Esophagus muscularis mucosa (tissue), 4 donors: Measurements from ENCODE around the gene NAB1. TPM values are rescaled to one million over a fixed set of nuclear protein-coding genes. Genes with fewer than 3 reads are reported as not detected.

Source experiments
- DNase-seq: peaks from one replicate; pipeline ENCODE4 v3.0.0-alpha.2; 2017; ENCODE audit errors: extremely low spot score
- H3K27ac ChIP-seq, 4 donors: fragments of 200-600 bp; sonication (generic); replicated peaks in 1 of 4; 1 replicate in 3 of 4; 2 replicates in 1 of 4; pipeline ENCODE4 v1.5.1; 2016 to 2019; ENCODE audit warnings: mild to moderate bottlenecking in 1 of 4
- H3K27me3 ChIP-seq, 4 donors: fragments of 200-600 bp; sonication (generic); one replicate each; pipeline versions ENCODE4 v1.5.1 to v1.6.0; 2016 to 2019
- H3K36me3 ChIP-seq, 4 donors: fragments of 200-600 bp; sonication (generic); one replicate each; pipeline ENCODE4 v1.5.1; 2016 to 2019
- H3K4me1 ChIP-seq, 4 donors: fragments of 200-600 bp; sonication (generic); one replicate each; pipeline ENCODE4 v1.5.1; 2016 to 2019
- H3K4me3 ChIP-seq, 4 donors: fragments of 200-600 bp; sonication (generic); 1 replicate in 2 of 4; 2 replicates in 2 of 4; pipeline ENCODE4 v1.5.1; 2016 to 2019; ENCODE audit warnings: mild to moderate bottlenecking in 4 of 4, moderate library complexity in 1 of 4
- H3K9me3 ChIP-seq, 4 donors: fragments of 200-600 bp; sonication (generic); 1 replicate in 3 of 4; 2 replicates in 1 of 4; pipeline ENCODE4 v1.5.1; 2016 to 2019
- EP300 ChIP-seq: sonication (generic); formaldehyde crosslinking; IDR thresholded peaks from one replicate; pipeline ENCODE4 v1.6.1; 2017; ENCODE audit warnings: antibody characterized with exemption
- POLR2A ChIP-seq: fragments of 450-650 bp; IDR thresholded peaks from one replicate; pipeline ENCODE4 v1.6.1; 2017; ENCODE audit warnings: antibody characterized with exemption, moderate library complexity, mild to moderate bottlenecking, low read depth
- POLR2AphosphoS5 ChIP-seq, 2 donors: sonication (generic); formaldehyde crosslinking; IDR thresholded peaks; one replicate each; pipeline ENCODE4 v1.6.1; 2017; ENCODE audit warnings: antibody characterized with exemption in 2 of 2
- WGBS: methylation state at CpG from one replicate; pipeline ENCODE4 v1.1.5; 2018; 5-methylcytosine and 5-hydroxymethylcytosine counted together
- intact Hi-C: fragments of 100-400 bp; cut with DNase I; formaldehyde crosslinking; loops from one replicate; pipeline ENCODE4 v1.15.1; 2023
- total RNA-seq, 4 donors: library from RNA; depleted of rRNA; stranded (reverse); fragments of >200 nt; gene quantifications; one replicate each; pipeline versions ENCODE4 v1.1.0 to v1.2.1, GENCODE V29; 2016
- TF ChIP-seq, protein P1 (sequence below), 3 experiments: fragments of 200-600 bp in 2 of 3; fragments of 450-650 bp in 1 of 3; sonication (generic) in 2 of 3; IDR thresholded peaks; one replicate each; pipeline ENCODE4 v1.5.1; 2017 to 2019; ENCODE audit warnings: antibody characterized with exemption in 3 of 3, mild to moderate bottlenecking in 2 of 3, moderate library complexity in 1 of 3

The NAB1 gene
- total RNA-seq, 4 donors from 2014 or later: 59.8 to 88.5 (median 78.8) TPM

DNA sequence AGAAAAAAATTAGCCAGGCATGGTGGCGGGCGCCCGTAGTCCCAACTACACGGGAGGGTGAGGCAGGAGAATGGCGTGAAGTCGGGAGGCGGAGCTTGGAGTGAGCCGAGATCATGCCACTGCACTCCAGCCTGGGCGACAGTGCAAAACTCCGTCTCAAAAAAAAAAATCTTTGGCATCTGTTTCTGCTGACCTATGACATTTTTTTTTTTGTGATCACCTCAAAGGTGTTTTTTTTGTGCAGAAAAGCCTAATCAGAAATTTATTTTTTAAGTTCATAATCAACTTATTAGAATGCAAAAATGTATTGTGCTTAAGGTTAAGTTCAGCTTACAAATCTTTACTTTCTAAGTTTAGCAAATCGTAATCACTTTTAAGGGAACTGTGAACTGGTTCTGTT is 45.6 kb downstream of the NAB1 start:
- H3K36me3 ChIP-seq: peaks cover 0 to 24% (median 14%) of the 10 kb centered on the region in 4 donors
- H3K9me3 ChIP-seq: no peaks in the 10 kb centered on the region
- H3K4me3 ChIP-seq: no peak overlapping the region
- TF ChIP-seq POLR2A (no peak), POLR2AphosphoS5 (IDR thresholded peaks at IDR 0.05) (no peak), EP300 (no peak)
- TF ChIP-seq, protein P1, sequence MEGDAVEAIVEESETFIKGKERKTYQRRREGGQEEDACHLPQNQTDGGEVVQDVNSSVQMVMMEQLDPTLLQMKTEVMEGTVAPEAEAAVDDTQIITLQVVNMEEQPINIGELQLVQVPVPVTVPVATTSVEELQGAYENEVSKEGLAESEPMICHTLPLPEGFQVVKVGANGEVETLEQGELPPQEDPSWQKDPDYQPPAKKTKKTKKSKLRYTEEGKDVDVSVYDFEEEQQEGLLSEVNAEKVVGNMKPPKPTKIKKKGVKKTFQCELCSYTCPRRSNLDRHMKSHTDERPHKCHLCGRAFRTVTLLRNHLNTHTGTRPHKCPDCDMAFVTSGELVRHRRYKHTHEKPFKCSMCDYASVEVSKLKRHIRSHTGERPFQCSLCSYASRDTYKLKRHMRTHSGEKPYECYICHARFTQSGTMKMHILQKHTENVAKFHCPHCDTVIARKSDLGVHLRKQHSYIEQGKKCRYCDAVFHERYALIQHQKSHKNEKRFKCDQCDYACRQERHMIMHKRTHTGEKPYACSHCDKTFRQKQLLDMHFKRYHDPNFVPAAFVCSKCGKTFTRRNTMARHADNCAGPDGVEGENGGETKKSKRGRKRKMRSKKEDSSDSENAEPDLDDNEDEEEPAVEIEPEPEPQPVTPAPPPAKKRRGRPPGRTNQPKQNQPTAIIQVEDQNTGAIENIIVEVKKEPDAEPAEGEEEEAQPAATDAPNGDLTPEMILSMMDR (IDR thresholded peaks at IDR 0.05): no peak
- DNase-seq: no peak
- intact Hi-C loops: no loop called here
- H3K27ac ChIP-seq: no peak overlapping the region
- H3K27me3 ChIP-seq: no peaks in the 10 kb centered on the region
- H3K4me1 ChIP-seq: no peaks in the 10 kb centered on the region
- 82% methylated on average over 11 of the region's 11 CpGs for WGBS

DNA sequence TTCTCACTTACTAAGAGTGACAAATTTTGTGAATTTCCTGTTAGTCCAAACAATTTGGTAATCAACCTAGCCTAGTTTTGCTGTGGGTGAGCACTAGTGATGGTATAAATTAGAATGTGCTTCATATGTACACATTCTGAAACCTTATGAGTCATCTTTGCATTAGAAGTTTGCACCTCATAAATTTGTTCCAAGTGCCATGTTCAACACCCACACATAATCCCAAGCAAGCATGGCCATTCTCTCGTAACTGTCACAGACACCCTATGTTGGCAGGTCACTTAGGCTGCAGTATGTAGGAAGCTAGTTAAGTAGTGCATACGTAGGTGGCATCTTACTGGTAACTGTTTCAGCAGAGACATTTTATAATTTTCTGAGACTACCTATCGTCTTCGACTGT is 46.9 kb downstream of the NAB1 start:
- H3K4me1 ChIP-seq: no peaks in the 10 kb centered on the region
- no peaks in the 10 kb centered on the region for H3K27me3 ChIP-seq
- H3K4me3 ChIP-seq: no peak overlapping the region
- H3K9me3 ChIP-seq: no peaks in the 10 kb centered on the region
- intact Hi-C loops: no loop called here
- WGBS: 93% methylated on average over 4 of the region's 4 CpGs
- TF ChIP-seq, protein P1 (IDR thresholded peaks at IDR 0.05): no peak
- TF ChIP-seq POLR2A (no peak), EP300 (no peak), POLR2AphosphoS5 (IDR thresholded peaks at IDR 0.05) (no peak)
- no peak for DNase-seq
- peaks cover 0 to 16% (median 8%) of the 10 kb centered on the region in 4 donors for H3K36me3 ChIP-seq
- no peak overlapping the region for H3K27ac ChIP-seq

DNA sequence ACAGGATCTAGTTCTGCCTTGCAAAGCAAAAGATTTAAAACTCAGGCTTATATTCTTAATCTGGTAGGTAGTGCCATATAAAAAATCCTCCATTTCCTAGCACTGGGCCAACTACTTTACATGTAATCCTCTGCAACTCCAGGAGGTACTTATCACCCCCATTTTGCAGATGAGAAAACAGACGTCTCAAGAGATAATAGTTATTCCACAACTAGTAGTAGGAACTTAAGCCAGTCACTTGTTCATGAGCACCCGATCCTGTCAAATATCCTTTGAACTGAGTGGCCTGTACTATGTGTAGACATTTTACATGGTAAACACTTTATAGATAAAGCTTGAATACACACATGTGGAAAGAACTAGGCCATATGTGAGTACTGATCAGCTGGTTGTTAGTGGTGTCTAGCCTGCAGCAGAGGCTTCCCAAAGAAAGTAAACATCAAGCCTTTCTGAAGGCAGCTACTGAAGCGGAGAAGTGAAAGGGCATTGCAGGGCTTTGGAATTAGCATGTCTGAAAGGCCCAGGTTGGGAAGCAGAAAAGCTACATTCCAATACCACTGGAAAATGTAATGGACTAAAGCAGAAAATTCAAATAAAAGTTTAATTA is 48.0 kb downstream of the NAB1 start:
- Histone ChIP-seq H3K9me3 (no peaks in the 10 kb centered on the region), H3K27ac (no peak overlapping the region), H3K4me1 (no peaks in the 10 kb centered on the region), H3K27me3 (no peaks in the 10 kb centered on the region), H3K4me3 (no peak overlapping the region), H3K36me3 (peaks cover 0 to 7% (median 2%) of the 10 kb centered on the region in 4 donors)
- WGBS: 94% methylated on average over 3 of the region's 3 CpGs
- DNase-seq: no peak
- TF ChIP-seq POLR2AphosphoS5 (IDR thresholded peaks at IDR 0.05) (no peak), POLR2A (no peak), EP300 (no peak)
- TF ChIP-seq, protein P1 (IDR thresholded peaks at IDR 0.05): no peak
- intact Hi-C loops: no loop called here

DNA sequence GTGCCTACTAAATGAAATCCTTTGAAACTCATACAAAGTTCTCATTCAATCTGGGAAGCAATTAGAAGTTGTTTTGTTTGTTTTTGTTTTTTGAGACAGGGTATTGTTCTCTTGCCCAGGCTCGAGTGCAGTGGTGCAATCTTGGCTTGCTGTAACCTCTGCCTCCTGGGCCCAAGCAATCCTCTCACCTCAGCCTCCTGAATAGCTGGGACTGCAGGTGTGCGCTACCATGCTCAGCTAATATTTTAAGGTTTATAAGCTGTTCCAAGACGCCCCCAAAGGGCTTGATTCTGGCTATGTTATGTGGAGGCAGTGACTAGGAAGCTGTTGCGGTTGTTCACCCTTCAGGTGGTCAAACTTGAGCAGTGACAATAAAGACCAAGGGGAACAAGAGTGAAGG is 48.5 kb downstream of the NAB1 start:
- 87% methylated on average over 4 of the region's 4 CpGs for WGBS
- Histone ChIP-seq H3K4me3 (no peak overlapping the region), H3K27ac (no peak overlapping the region), H3K9me3 (no peaks in the 10 kb centered on the region), H3K36me3 (peaks cover 0 to 4% (median 2%) of the 10 kb centered on the region in 4 donors), H3K27me3 (no peaks in the 10 kb centered on the region), H3K4me1 (no peaks in the 10 kb centered on the region)
- no peak for DNase-seq
- intact Hi-C loops: no loop called here
- no peak for TF ChIP-seq POLR2A
- TF ChIP-seq, protein P1 (IDR thresholded peaks at IDR 0.05): no peak

DNA sequence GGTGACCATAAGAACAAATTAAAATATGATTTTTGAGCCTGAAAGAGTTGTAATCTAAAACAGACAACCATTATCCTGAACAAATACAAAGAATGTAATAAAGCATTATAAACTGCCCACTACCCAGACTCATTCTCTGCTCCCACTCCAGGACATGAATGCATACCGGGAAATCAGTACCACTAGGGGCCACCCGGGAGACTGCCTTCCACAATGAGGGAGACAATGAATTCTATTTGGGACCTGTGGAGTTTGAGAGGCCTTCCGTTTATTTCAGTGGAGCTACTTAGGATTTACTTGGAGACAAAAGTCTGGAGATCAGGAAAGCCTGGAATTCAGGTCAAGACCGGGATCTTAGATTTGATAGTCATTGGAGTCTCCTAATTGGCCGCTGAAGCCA is 50.0 kb downstream of the NAB1 start:
- intact Hi-C loops: no loop called here
- H3K9me3 ChIP-seq: no peaks in the 10 kb centered on the region
- no peak overlapping the region for H3K4me3 ChIP-seq
- TF ChIP-seq EP300: no peak
- TF ChIP-seq, protein P1 (IDR thresholded peaks at IDR 0.05): peak in 1 of 3 experiments; percentile 13
- H3K4me1 ChIP-seq: no peaks in the 10 kb centered on the region
- H3K27me3 ChIP-seq: no peaks in the 10 kb centered on the region
- H3K36me3 ChIP-seq: no peaks in the 10 kb centered on the region
- 68% methylated on average over 5 of the region's 5 CpGs for WGBS
- H3K27ac ChIP-seq: no peak overlapping the region
- no peak for DNase-seq
